BE2C (cell line): ENCODE measurements around the gene PGS1.

ENCODE experiments used
- DNase-seq: peaks from one replicate; pipeline ENCODE4 v3.0.0-alpha.2; 2020
- H3K27me3 ChIP-seq: fragments of 250-450 bp; sonication (Bioruptor Pico); 2 replicates; pipeline ENCODE4 v1.5.1; 2020; ENCODE audit warnings: mild to moderate bottlenecking
- H3K36me3 ChIP-seq: fragments of 250-450 bp; sonication (Bioruptor Pico); 2 replicates; pipeline ENCODE4 v1.5.1; 2020; ENCODE audit warnings: mild to moderate bottlenecking
- H3K4me1 ChIP-seq: fragments of 250-450 bp; sonication (Bioruptor Pico); 2 replicates; pipeline ENCODE4 v1.5.1; 2020
- H3K4me3 ChIP-seq: 2 replicates; pipeline ENCODE4 v1.5.1; 2011; ENCODE audit warnings: low read depth, low read length
- H3K9me3 ChIP-seq: fragments of 250-450 bp; sonication (Bioruptor Pico); 2 replicates; pipeline ENCODE4 v1.5.1; 2020
- CTCF ChIP-seq: IDR thresholded peaks from 2 replicates; pipeline ENCODE4 v1.5.1; 2012; ENCODE audit warnings: mild to moderate bottlenecking, low read depth, low read length

The PGS1 gene

GRCh38 chr17:78437508-78438169 lies 59.2 kb downstream of the PGS1 start:
- Histone ChIP-seq H3K27me3 (no peaks in the 10 kb centered on the region), H3K4me1 (peaks cover 3% of the 10 kb centered on the region), H3K36me3 (no peaks in the 10 kb centered on the region), H3K9me3 (no peaks in the 10 kb centered on the region), H3K4me3 (no peak overlapping the region)
- no peak for TF ChIP-seq CTCF
- DNase-seq = no peak

GRCh38 chr17:78438271-78438691 lies 59.8 kb downstream of the PGS1 start:
- Histone ChIP-seq H3K4me3 (no peak overlapping the region), H3K9me3 (no peaks in the 10 kb centered on the region), H3K36me3 (no peaks in the 10 kb centered on the region), H3K4me1 (peaks cover 3% of the 10 kb centered on the region), H3K27me3 (no peaks in the 10 kb centered on the region)
- no peak for DNase-seq
- TF ChIP-seq CTCF = no peak

GRCh38 chr17:78438694-78439325 lies 60.4 kb downstream of the PGS1 start:
- Histone ChIP-seq H3K4me3 (no peak overlapping the region), H3K4me1 (peaks cover 3% of the 10 kb centered on the region)

GRCh38 chr17:78441271-78441971 lies 63.0 kb downstream of the PGS1 start:
- DNase-seq = no peak
- Histone ChIP-seq H3K36me3 (no peaks in the 10 kb centered on the region), H3K27me3 (no peaks in the 10 kb centered on the region), H3K4me3 (no peak overlapping the region), H3K4me1 (no peaks in the 10 kb centered on the region), H3K9me3 (no peaks in the 10 kb centered on the region)
- TF ChIP-seq CTCF = no peak

More at GRCh38 chr17:78438694-78439325, 60.4 kb downstream of the PGS1 start:
- no peaks in the 10 kb centered on the region for H3K36me3 ChIP-seq
- H3K9me3 ChIP-seq = no peaks in the 10 kb centered on the region
- no peak for TF ChIP-seq CTCF
- DNase-seq = no peak
- H3K27me3 ChIP-seq = no peaks in the 10 kb centered on the region

GRCh38 chr17:78442648-78443218 lies 64.3 kb downstream of the PGS1 start:
- H3K9me3 ChIP-seq = no peaks in the 10 kb centered on the region
- no peaks in the 10 kb centered on the region for H3K4me1 ChIP-seq
- H3K27me3 ChIP-seq = no peaks in the 10 kb centered on the region
- no peak for DNase-seq
- no peak overlapping the region for H3K4me3 ChIP-seq
- no peaks in the 10 kb centered on the region for H3K36me3 ChIP-seq
- TF ChIP-seq CTCF = no peak
